ENCODE data around the gene DOK4. TPM values are rescaled to one million over a fixed set of nuclear protein-coding genes. Genes with fewer than 3 reads are reported as not detected.
"Not testable (repeated sequence)": the region's sequence is repeated elsewhere in the genome, so short reads cannot be mapped to it uniquely, and the experiment has no call there.

Gene DOK4
- total RNA-seq, 3 donors from 2014 or later = 1.1 to 2.6 (median 1.6) TPM

DNA sequence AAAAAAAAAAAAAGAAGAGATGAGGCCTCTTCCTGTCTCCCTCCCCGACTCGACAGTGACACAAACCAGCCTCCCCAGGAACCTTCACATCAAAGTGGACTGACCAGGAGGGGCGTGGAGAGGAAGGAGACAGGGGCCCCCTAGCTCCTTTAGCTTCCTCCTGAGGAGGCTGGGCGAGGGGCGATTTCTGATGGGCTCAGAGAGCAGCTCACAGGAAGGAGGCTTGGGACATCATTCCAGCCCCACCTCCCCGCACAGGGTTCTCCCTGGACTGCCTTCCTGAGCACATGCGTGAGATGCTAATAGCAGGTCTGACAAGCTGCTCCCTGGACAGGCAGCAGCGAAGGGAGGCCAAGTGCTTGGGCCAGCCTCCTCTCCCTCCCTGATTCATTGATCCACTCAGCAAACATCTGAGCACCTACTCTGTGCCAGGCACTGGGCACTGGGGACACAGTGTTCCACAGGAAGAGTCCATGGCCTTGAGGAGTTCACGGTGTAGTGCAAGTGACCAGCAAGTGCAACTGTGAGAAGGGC, 14.4 kb upstream of the DOK4 start:
- Mint-ChIP-seq H3K4me3 (no peak overlapping the region), H3K36me3 (ENCODE audit: insufficient read depth) (no peaks in the 10 kb centered on the region), H3K4me1 (ENCODE audit: low read depth) (peaks cover 5% of the 10 kb centered on the region), H3K27me3 (ENCODE audit: low read depth) (no peaks in the 10 kb centered on the region), H3K9me3 (no peaks in the 10 kb centered on the region)
- ATAC-seq = peak in 1 of 2 donors; percentile 18
- no peak for DNase-seq

DNA sequence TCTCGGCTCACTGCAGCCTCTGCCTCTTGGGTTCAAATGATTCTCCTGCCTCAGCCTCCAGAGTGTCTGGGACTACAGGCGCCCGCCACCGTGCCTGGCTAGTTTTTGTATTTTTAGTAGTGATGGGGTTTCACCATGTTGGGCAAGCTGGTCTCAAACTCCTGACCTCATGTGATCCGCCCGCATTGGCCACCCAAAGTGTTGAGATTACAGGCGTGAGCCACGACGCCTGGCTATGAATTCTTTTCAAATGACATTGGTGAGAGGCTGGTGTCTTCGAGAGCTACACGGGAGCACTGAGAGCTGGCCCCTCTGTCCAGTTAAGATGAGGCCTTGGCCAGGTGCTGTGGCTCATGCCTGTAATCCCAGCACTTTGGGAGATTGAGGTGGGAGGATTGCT, 13.6 kb upstream of the DOK4 start:
- not testable (repeated sequence) for ATAC-seq; DNase-seq; H3K27me3 Mint-ChIP-seq (ENCODE audit: low read depth); H3K4me1 Mint-ChIP-seq (ENCODE audit: low read depth); H3K9me3 Mint-ChIP-seq; H3K4me3 Mint-ChIP-seq; H3K36me3 Mint-ChIP-seq (ENCODE audit: insufficient read depth)

DNA sequence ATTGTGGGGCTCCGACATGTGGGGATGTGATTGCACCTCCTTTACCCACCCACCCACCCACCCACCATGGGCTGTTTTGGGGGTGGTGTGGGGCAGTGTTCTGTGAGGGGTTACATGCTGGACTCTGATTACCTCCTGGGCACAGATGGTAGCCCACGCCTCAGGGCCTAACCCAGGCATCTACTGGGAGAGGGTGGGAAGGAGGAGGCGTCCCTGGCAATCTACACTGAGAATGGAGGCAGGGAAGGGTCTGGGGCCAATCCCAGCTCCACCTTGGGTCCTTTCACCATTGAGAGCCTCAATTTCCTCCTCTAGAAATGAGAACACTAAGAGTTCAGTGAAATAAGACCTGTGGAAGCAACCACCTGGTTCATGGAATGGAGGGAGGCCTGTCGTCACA, 11.7 kb upstream of the DOK4 start:
- Mint-ChIP-seq H3K27me3 (ENCODE audit: low read depth) (peaks cover 2% of the 10 kb centered on the region), H3K9me3 (no peaks in the 10 kb centered on the region), H3K36me3 (ENCODE audit: insufficient read depth) (no peaks in the 10 kb centered on the region), H3K4me3 (no peak overlapping the region), H3K4me1 (ENCODE audit: low read depth) (peaks cover 5% of the 10 kb centered on the region)
- ATAC-seq = no peak
- no peak for DNase-seq

DNA sequence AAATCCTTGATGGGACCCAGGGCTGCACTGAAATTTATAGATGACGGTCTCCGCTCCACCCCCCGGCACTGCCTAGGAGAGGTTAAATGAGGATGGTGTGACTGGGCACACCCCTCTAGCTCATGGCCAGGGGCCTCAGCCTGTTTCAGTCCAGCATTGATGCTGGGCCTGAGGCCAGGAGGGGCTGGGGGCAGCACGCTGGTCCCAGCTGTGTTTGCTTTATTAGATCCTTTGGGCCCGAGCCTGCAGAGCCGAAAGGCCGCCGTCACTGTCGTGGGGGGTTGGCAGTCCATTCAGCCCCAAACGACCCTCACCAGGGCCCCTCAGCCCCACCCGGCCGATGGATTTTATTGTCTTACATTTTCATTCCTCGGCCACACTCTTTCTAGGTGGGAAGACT, 10.8 kb upstream of the DOK4 start:
- no peaks in the 10 kb centered on the region for H3K36me3 Mint-ChIP-seq (ENCODE audit: insufficient read depth)
- peaks cover 2% of the 10 kb centered on the region for H3K27me3 Mint-ChIP-seq (ENCODE audit: low read depth)
- H3K4me3 Mint-ChIP-seq = no peak overlapping the region
- H3K4me1 Mint-ChIP-seq (ENCODE audit: low read depth) = peaks cover 5% of the 10 kb centered on the region
- ATAC-seq (no peak), DNase-seq (no peak)
- no peaks in the 10 kb centered on the region for H3K9me3 Mint-ChIP-seq

DNA sequence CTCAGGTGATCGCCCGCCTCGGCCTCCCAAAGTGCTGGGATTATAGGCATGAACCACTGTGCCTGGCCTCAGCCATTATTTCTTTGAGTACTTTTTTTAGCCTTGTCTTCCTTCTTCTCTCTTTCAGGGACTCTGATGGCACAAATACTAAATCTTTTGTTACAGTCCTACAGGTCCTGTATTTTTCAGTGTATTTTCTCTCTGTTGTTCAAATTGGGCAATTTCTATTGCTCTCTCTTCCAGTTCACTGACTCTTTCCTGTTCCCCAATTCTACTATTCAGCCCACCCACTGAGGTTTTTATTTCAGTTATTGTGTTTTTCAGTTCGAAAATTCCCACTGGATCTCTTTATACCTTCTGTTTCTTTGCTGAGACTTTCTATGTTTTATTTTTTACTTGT, 7.5 kb upstream of the DOK4 start:
- no peak for ATAC-seq
- H3K27me3 Mint-ChIP-seq (ENCODE audit: low read depth) = peaks cover 2% of the 10 kb centered on the region

DNA sequence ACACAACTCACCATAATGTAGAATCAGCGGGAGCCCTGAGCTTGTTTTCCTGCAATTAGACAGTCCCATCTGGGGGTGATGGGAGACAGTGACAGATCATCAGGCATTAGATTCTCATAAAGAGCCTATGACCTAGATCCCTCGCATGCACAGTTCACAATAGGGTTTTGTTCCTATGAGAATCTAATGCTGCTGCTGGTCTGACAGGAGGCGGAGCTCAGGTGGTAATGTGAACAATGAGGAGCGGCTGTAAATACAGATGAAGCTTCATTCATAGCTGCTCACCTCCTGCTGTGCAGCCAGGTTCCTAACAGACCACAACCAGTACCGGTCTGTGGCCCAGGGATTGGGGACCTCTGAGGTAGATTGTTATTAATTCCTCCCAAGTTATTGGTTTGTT, 2.9 kb upstream of the DOK4 start:
- Mint-ChIP-seq H3K9me3 (no peaks in the 10 kb centered on the region), H3K27me3 (ENCODE audit: low read depth) (peaks cover 2% of the 10 kb centered on the region), H3K4me3 (no peak overlapping the region), H3K36me3 (ENCODE audit: insufficient read depth) (no peaks in the 10 kb centered on the region), H3K4me1 (ENCODE audit: low read depth) (peaks cover 19% of the 10 kb centered on the region)
- no peak for DNase-seq
- ATAC-seq = no peak

More for the DNA sequence above, 7.5 kb upstream of the DOK4 start:
- DNase-seq = no peak
- Mint-ChIP-seq H3K36me3 (ENCODE audit: insufficient read depth) (no peaks in the 10 kb centered on the region), H3K9me3 (no peaks in the 10 kb centered on the region), H3K4me1 (ENCODE audit: low read depth) (no peaks in the 10 kb centered on the region), H3K4me3 (no peak overlapping the region)

DNA sequence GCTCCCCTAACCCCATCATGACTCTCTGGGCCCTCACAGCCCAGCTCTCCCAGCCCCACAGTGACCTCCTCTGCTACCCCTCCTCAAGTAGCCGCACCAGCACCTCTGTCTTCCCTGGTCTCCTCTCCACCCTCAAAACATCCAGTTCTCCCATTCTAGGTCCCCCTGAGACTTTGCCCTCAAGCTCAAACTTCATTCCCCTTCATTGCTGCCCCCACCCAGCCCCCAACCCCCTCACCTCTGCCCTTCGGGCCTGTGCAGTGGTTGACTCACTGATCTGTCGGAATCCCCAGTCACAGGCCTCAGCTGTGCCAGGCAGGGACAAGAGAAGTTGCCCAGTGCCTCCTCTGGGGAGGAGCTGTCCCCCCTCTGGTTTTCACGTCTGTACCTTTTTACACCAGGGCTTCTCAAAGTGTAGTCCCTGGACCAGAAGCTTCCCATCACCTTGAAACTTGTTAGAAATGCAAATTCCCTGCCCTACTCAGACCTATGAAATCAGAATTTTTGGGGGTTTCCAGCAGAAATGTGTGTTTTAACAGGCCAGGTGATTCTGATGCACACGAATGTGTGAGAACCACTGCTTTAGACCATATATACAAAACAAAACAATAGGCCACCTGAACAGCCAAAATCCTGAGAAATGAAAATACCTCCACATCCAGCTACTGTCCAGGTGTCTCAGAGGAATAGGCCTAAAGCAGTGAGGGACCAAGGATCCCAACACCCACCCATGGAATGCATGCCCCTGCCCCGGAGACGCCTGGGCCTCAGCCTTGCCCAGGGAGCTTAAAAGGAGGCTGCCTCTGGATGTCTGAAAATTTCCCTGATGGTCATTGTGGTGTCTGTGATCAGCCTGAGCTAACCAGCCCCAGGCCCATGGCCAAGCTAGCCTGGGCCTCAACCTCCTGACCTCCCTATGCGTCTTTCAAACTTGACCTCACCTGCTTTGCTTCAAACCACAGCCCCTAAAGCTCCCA, 853 bp upstream of the DOK4 start:
- Mint-ChIP-seq H3K9me3 (no peaks in the 10 kb centered on the region), H3K36me3 (ENCODE audit: insufficient read depth) (no peaks in the 10 kb centered on the region), H3K4me1 (ENCODE audit: low read depth) (peaks cover 19% of the 10 kb centered on the region), H3K4me3 (peak overlapping the region; percentile 78), H3K27me3 (ENCODE audit: low read depth) (no peaks in the 10 kb centered on the region)
- no peak for DNase-seq
- ATAC-seq = no peak

DNA sequence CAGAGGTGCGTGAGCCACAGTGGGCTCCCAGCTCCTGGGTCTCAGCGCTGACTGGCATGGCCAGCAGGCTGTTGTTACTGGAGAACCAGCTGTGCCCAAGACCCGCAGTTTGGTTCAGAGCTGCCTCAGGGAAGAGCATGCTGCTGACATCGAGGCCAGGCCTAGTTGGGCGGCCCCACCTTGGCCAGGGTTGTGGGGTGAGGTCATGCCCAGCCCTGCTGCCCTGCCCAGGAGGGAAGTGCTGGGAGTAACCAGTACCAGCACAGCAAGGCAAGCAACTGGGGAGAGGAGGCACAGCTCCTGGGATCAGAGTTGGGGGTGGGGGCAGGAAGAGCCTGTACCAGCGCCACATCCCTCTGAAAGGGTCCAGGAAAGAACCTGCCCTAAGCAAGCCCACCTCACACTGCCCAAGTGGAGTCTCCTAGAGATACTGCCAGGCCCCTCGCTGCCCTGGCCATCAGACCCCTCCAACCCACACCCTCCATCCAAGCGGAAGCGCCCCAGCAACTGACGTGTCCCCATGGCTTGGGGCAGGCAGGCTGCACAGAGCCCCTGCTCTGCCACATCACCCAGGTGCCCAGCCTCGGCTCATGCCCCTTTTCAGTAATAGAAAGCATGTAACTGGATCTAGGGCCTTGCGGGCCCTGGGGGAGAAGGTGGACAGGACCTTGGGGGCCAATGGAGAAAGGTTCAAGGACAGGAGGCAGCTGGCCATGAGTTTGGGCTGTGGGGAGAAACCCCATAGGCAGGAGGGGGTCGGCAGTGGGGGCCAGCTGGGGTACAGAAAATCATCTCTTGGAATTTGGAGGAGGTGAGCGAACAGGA, 990 bp downstream of the DOK4 start:
- H3K27me3 Mint-ChIP-seq (ENCODE audit: low read depth) = no peaks in the 10 kb centered on the region
- ATAC-seq (no peak), DNase-seq (no peak)
- H3K4me3 Mint-ChIP-seq = peak overlapping the region; percentile 81
- H3K4me1 Mint-ChIP-seq (ENCODE audit: low read depth) = peaks cover 19% of the 10 kb centered on the region
- H3K36me3 Mint-ChIP-seq (ENCODE audit: insufficient read depth) = no peaks in the 10 kb centered on the region
- H3K9me3 Mint-ChIP-seq = no peaks in the 10 kb centered on the region

DNA sequence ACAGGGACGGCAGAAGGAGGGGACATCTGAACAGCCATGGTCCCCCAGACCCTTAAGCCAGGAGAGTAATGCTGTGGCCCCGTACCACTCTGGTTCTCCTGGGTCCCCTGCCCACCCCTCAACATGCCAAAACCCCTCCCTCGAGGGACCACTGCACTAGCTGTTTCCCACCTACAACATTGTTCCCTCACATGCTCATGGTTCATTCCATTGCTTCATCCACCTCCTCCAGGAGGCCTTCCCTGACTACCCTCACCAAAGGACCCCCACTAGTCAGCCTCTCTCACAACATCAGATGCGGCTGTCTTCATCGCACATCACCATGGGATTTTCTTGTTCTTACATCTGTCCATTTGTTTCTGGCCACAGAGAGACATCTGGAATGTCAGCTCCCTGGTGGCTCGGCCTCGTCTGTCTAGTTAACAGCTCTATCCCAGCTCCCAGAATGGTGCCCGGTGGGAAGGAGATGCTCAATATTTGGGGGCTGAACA, 1.7 kb downstream of the DOK4 start:
- DNase-seq = no peak
- H3K4me3 Mint-ChIP-seq = no peak overlapping the region

DNA sequence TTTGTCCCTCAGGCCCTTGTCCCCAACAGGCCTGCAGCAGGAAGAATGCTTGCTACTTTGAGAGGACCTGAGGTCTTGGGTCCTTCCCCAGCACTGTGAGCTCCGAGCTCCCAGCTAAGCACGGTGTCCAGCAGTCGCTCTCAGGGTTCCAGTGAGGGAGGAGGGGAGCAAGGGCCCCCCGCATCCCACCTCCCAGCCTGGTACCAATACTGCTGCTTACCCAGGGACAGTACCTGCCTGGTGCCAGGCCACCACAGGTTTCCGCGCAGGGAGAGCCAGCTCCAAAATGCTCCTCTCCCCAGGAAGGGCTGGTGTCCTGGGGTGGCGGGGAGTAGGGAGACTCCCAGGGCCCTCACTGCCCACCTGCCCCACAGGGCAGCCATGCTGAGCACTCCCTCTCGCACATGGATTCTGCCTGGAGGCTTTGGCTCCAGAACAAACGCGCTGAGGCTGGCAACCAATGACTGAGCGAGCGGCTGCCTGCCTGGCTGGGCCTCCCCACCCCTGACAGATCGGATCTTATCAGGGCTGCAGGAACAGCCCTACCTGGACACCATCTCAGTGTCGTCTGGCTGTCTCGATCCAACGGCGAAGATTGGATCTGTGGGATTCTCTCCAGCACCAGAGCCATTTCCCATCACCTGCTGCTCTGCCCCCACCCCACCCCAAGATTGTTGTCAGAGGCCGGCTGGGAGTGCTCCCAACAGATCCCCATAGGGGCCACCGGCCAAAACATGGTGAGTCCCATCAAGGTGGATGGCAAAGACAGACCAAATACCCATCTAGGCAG, 2.4 kb downstream of the DOK4 start:
- no peaks in the 10 kb centered on the region for H3K36me3 Mint-ChIP-seq (ENCODE audit: insufficient read depth)
- no peak for DNase-seq
- ATAC-seq = no peak
- no peaks in the 10 kb centered on the region for H3K27me3 Mint-ChIP-seq (ENCODE audit: low read depth)
- H3K4me3 Mint-ChIP-seq = no peak overlapping the region
- H3K4me1 Mint-ChIP-seq (ENCODE audit: low read depth) = peaks cover 22% of the 10 kb centered on the region
- no peaks in the 10 kb centered on the region for H3K9me3 Mint-ChIP-seq

More for the DNA sequence above, 1.7 kb downstream of the DOK4 start:
- Mint-ChIP-seq H3K36me3 (ENCODE audit: insufficient read depth) (no peaks in the 10 kb centered on the region), H3K4me1 (ENCODE audit: low read depth) (peaks cover 19% of the 10 kb centered on the region), H3K27me3 (ENCODE audit: low read depth) (no peaks in the 10 kb centered on the region), H3K9me3 (no peaks in the 10 kb centered on the region)
- ATAC-seq = no peak

DNA sequence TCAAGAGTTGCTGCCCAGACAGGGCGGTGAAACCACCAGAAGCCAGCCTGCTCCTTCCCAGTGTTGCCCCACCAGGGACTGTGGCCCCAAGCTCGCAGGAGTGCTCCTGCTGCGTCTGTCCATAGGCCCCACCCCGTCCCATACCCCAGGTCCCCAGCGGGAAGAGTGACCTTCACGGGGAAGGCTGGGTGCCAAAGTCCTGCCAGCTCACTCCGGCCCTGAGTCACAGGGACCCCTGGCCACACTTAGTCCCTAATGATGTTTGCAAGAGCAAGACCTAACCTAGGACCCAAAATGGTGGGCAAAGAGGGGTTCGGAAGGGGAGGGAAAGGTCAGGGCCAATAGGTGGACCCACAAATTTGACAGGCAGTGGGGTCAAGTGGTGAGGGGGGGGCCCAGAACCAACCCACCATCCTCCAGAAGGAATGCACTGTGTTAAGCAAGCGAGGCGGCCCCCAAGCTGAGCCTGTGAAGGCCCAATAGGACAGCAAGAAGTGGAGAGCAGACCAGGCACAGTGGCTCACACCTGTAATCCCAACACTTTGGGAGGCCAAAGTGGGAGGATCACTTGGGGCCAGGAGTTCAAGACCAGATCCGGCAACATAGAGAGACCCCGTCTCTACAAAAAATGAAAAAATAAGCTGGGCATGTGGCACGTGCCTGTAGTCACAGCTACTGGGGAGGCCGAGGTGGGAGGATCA, 3.3 kb downstream of the DOK4 start:
- ATAC-seq (no peak), DNase-seq (no peak)
- H3K27me3 Mint-ChIP-seq (ENCODE audit: low read depth) = no peaks in the 10 kb centered on the region
- no peaks in the 10 kb centered on the region for H3K36me3 Mint-ChIP-seq (ENCODE audit: insufficient read depth)
- no peak overlapping the region for H3K4me3 Mint-ChIP-seq
- H3K4me1 Mint-ChIP-seq (ENCODE audit: low read depth) = peaks cover 22% of the 10 kb centered on the region
- H3K9me3 Mint-ChIP-seq = no peaks in the 10 kb centered on the region

DNA sequence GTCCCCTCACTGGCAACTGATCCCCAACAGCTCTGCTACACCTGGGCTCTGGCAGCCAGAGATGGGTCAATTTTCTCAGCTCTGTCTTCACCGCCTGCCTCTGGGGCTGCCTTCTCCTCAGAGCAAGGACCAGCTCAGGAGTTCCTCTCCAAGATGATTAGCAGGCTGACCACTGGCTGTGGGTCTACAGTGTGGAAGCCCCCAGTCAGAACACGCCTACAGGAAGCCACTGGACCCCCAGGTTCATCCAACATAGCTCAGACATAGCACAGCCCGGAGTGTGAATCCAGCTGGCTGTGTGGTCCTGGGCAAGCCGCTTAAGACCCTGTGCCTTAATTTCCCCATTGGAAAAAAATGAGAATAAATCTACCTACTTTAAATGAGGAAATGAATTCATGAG, 4.9 kb downstream of the DOK4 start:
- Mint-ChIP-seq H3K9me3 (no peaks in the 10 kb centered on the region), H3K27me3 (ENCODE audit: low read depth) (no peaks in the 10 kb centered on the region), H3K4me3 (no peak overlapping the region), H3K36me3 (ENCODE audit: insufficient read depth) (no peaks in the 10 kb centered on the region), H3K4me1 (ENCODE audit: low read depth) (peaks cover 17% of the 10 kb centered on the region)
- ATAC-seq = no peak
- no peak for DNase-seq

DNA sequence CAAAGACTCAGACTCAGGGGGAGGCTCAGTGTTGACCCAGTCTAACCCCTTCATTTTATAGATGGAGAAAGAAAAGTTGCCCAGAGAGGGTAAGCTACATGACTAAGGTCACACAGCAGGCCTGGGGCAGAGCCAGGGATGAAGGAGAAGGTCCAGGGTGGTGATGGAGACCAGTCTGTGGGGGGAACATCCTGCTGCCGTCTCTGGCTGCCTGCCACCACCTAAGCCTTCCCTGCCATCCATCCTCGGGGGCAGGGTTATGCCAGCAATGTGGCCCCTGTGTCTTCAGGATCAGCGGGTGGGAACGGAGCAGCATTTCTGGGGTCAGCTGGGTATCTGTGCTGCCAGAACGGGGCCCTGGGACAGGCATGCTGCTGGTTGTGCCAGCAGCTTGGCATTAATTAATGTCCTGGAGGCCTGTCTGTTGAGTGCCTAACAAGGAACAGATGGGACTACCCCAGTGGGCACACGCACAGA, 5.5 kb downstream of the DOK4 start:
- Mint-ChIP-seq H3K4me3 (no peak overlapping the region), H3K4me1 (ENCODE audit: low read depth) (peaks cover 21% of the 10 kb centered on the region), H3K36me3 (ENCODE audit: insufficient read depth) (no peaks in the 10 kb centered on the region), H3K27me3 (ENCODE audit: low read depth) (no peaks in the 10 kb centered on the region), H3K9me3 (no peaks in the 10 kb centered on the region)
- ATAC-seq (no peak), DNase-seq (no peak)
